ENCODE measurements around the gene GNG14. TPM values are rescaled to one million over a fixed set of nuclear protein-coding genes. Genes with fewer than 3 reads are reported as not detected.

The GNG14 gene
- total and polyA plus RNA-seq, 2 of the 13 experiments (the other 11 are each of a cell fraction or from before 2014, with no cell fraction given): not detected

DNA sequence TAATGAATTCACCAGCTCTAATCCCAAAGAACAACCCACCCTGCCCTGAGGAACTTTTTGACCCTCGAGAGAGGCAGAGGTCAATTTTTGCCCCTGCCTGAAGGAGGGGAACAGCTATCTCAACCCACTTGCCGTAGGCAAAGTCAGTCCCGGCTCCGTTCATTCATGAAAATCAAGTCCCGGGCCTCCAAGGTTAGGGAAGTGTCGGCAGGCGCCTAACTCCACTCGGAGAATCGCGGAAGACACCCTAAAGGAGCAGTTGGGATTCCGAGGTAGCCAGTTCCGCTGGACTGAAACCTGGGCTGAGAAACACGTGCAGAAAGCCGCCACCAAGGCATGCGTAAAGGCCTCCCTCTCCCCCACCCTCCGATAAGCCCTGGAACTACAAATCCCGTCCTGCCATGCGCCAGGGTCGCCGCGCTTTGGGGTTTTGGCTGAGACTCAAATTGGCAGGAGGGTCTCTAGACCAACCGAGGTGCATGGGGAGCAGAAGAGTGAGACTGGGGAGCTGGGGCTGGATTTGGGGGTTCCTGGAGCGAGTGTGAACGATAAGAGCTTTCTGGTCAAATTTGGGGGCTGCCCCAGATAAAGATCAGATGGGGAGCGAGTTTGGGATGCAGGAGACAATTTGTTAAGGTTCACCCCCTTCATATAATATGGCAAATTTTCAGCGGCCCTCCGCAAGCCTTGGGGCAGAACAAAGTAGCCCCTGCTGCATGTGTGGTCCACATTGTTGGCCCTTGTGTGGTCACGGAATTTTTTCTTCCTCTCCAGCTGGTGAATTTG lies 36.0 kb downstream of the GNG14 start, which contains the start of gene TNPO2 (continued):
- TF ChIP-seq DR1 (CRISPR knock-in tag; IDR thresholded peaks at IDR 0.05) (no peak), TCF7 (IDR thresholded peaks at IDR 0.05; ENCODE audit: low read depth) (no peak), ZNF501 (CRISPR knock-in tag; IDR thresholded peaks at IDR 0.05) (peak; percentile 53), CENPT (CRISPR knock-in tag; IDR thresholded peaks at IDR 0.05; ENCODE audit: low read depth) (no peak), POGZ (CRISPR knock-in tag; IDR thresholded peaks at IDR 0.05) (0 out of 2 replicates have a peak, but pooled peaks have one; percentile 4), HOXA9 (CRISPR knock-in tag; IDR thresholded peaks at IDR 0.05; ENCODE audit: borderline replicate concordance) (no peak), ZNF678 (CRISPR knock-in tag; IDR thresholded peaks at IDR 0.05) (no peak), IRF2 (CRISPR knock-in tag; IDR thresholded peaks at IDR 0.05) (peak; percentile 61; the same call in 1 of the 2 replicates), ZNF780A (CRISPR knock-in tag; IDR thresholded peaks at IDR 0.05) (no peak), MED1 (CRISPR knock-in tag; IDR thresholded peaks at IDR 0.05) (peak; percentile 51), HMGXB4 (CRISPR knock-in tag; IDR thresholded peaks at IDR 0.05; ENCODE audit: borderline replicate concordance in 1 of 2, low read depth in 1 of 2) (peak; percentile 35 to 61; a peak in 2 of 4 replicates), MTA1 (CRISPR knock-in tag; IDR thresholded peaks at IDR 0.05; ENCODE audit: borderline replicate concordance) (no peak), SRF (IDR thresholded peaks at IDR 0.05; ENCODE audit: low read depth, low read length) (no peak), MATR3 (CRISPR knock-in tag; IDR thresholded peaks at IDR 0.05) (no peak), ZNF562 (CRISPR knock-in tag; IDR thresholded peaks at IDR 0.05; ENCODE audit: borderline replicate concordance) (no peak), ZFP36 (IDR thresholded peaks at IDR 0.05; ENCODE audit: borderline replicate concordance, low read depth, low read length, partially characterized antibody) (no peak), ZMAT3 (CRISPR knock-in tag; conservative IDR thresholded peaks at IDR 0.05) (peak; percentile 78), GMEB2 (CRISPR knock-in tag; IDR thresholded peaks at IDR 0.05; ENCODE audit: low read depth) (no peak; the same call in 1 of the 2 replicates)
- TF ChIP-seq, protein P1, sequence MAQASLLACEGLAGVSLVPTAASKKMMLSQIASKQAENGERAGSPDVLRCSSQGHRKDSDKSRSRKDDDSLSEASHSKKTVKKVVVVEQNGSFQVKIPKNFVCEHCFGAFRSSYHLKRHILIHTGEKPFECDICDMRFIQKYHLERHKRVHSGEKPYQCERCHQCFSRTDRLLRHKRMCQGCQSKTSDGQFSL (CRISPR knock-in tag; IDR thresholded peaks at IDR 0.05): peak; percentile 54; the same call in 1 of the 2 replicates
- TF ChIP-seq, protein P2, sequence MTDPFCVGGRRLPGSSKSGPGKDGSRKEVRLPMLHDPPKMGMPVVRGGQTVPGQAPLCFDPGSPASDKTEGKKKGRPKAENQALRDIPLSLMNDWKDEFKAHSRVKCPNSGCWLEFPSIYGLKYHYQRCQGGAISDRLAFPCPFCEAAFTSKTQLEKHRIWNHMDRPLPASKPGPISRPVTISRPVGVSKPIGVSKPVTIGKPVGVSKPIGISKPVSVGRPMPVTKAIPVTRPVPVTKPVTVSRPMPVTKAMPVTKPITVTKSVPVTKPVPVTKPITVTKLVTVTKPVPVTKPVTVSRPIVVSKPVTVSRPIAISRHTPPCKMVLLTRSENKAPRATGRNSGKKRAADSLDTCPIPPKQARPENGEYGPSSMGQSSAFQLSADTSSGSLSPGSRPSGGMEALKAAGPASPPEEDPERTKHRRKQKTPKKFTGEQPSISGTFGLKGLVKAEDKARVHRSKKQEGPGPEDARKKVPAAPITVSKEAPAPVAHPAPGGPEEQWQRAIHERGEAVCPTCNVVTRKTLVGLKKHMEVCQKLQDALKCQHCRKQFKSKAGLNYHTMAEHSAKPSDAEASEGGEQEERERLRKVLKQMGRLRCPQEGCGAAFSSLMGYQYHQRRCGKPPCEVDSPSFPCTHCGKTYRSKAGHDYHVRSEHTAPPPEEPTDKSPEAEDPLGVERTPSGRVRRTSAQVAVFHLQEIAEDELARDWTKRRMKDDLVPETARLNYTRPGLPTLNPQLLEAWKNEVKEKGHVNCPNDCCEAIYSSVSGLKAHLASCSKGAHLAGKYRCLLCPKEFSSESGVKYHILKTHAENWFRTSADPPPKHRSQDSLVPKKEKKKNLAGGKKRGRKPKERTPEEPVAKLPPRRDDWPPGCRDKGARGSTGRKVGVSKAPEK (CRISPR knock-in tag; IDR thresholded peaks at IDR 0.05; ENCODE audit: borderline replicate concordance): no peak
- TF ChIP-seq, protein P3, sequence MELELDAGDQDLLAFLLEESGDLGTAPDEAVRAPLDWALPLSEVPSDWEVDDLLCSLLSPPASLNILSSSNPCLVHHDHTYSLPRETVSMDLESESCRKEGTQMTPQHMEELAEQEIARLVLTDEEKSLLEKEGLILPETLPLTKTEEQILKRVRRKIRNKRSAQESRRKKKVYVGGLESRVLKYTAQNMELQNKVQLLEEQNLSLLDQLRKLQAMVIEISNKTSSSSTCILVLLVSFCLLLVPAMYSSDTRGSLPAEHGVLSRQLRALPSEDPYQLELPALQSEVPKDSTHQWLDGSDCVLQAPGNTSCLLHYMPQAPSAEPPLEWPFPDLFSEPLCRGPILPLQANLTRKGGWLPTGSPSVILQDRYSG (CRISPR knock-in tag; IDR thresholded peaks at IDR 0.05): no peak
